IMR-90 (cell line): ENCODE results near the gene ENOX1.

ENCODE experiments used
- BHLHE40 ChIP-seq: fragments of 150-350 bp; IDR thresholded peaks from 2 replicates; pipeline ENCODE4 v1.6.1; 2016; ENCODE audit warnings: mild to moderate bottlenecking, low read depth, low read length
- CEBPB ChIP-seq: IDR thresholded peaks from 2 replicates; pipeline ENCODE4 v1.6.1; 2012; ENCODE audit warnings: low read depth, low read length, improper control_type of control experiment
- MAZ ChIP-seq: IDR thresholded peaks from 2 replicates; pipeline ENCODE4 v1.6.1; 2012; ENCODE audit warnings: low read depth, mild to moderate bottlenecking, low read length, improper control_type of control experiment, moderate library complexity, borderline replicate concordance
- MXI1 ChIP-seq: IDR thresholded peaks from 2 replicates; pipeline ENCODE4 v1.6.1; 2012; ENCODE audit warnings: low read depth, mild to moderate bottlenecking, low read length, moderate library complexity, borderline replicate concordance
- POLR2A ChIP-seq: IDR thresholded peaks from 2 replicates; pipeline ENCODE4 v1.6.1; 2012; ENCODE audit warnings: mild to moderate bottlenecking, low read depth, low read length
- RAD21 ChIP-seq: IDR thresholded peaks from 2 replicates; pipeline ENCODE4 v1.6.1; 2012; ENCODE audit warnings: low read length, improper control_type of control experiment
- RFX5 ChIP-seq: IDR thresholded peaks from 2 replicates; pipeline ENCODE4 v1.8.0; 2012; ENCODE audit warnings: low read depth, mild to moderate bottlenecking, low read length, moderate library complexity
- SMC3 ChIP-seq: fragments of 150-350 bp; IDR thresholded peaks from 2 replicates; pipeline ENCODE4 v1.6.1; 2016; ENCODE audit warnings: low read depth, mild to moderate bottlenecking, antibody characterized with exemption, low read length, moderate library complexity
- TF ChIP-seq, protein P1 (sequence below): conservative IDR thresholded peaks from 2 replicates; pipeline ENCODE4 v1.5.1; 2012; ENCODE audit warnings: mild to moderate bottlenecking, low read depth, low read length, improper control_type of control experiment
- TF ChIP-seq, protein P2 (sequence below): fragments of 150-350 bp; IDR thresholded peaks from 2 replicates; pipeline ENCODE4 v1.6.1; 2016; ENCODE audit warnings: low read depth, mild to moderate bottlenecking, low read length, moderate library complexity, borderline replicate concordance

DNA sequence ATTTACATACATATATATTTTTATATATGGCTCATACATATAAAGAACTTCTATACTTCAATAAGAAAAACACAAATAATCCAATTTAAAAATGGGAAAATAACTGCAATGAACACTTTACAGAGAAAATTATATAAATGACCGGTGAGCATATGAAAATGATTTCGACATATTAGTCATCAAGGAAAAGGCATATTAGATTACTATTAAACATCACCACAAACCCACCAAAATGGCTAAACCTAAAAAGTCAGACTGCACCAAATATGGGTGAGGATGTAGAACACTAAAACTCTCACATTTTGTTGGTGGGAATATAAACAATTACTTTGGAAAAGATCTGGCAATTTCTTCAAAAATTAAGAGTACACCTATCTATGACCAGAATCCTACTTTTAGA is 316.2 kb downstream of the ENOX1 start:
- no peak for TF ChIP-seq POLR2A
- TF ChIP-seq, protein P1, sequence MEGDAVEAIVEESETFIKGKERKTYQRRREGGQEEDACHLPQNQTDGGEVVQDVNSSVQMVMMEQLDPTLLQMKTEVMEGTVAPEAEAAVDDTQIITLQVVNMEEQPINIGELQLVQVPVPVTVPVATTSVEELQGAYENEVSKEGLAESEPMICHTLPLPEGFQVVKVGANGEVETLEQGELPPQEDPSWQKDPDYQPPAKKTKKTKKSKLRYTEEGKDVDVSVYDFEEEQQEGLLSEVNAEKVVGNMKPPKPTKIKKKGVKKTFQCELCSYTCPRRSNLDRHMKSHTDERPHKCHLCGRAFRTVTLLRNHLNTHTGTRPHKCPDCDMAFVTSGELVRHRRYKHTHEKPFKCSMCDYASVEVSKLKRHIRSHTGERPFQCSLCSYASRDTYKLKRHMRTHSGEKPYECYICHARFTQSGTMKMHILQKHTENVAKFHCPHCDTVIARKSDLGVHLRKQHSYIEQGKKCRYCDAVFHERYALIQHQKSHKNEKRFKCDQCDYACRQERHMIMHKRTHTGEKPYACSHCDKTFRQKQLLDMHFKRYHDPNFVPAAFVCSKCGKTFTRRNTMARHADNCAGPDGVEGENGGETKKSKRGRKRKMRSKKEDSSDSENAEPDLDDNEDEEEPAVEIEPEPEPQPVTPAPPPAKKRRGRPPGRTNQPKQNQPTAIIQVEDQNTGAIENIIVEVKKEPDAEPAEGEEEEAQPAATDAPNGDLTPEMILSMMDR, result no peak
- no peak for TF ChIP-seq MAZ
- no peak for TF ChIP-seq BHLHE40
- no peak for TF ChIP-seq RAD21
- no peak for TF ChIP-seq SMC3
- TF ChIP-seq MXI1, result no peak
- no peak for TF ChIP-seq RFX5
- TF ChIP-seq CEBPB, result peak; percentile 57
- TF ChIP-seq, protein P2, sequence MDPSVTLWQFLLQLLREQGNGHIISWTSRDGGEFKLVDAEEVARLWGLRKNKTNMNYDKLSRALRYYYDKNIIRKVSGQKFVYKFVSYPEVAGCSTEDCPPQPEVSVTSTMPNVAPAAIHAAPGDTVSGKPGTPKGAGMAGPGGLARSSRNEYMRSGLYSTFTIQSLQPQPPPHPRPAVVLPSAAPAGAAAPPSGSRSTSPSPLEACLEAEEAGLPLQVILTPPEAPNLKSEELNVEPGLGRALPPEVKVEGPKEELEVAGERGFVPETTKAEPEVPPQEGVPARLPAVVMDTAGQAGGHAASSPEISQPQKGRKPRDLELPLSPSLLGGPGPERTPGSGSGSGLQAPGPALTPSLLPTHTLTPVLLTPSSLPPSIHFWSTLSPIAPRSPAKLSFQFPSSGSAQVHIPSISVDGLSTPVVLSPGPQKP, result no peak
